ENCODE results near the gene PVALB. TPM values are rescaled to one million over a fixed set of nuclear protein-coding genes. Genes with fewer than 3 reads are reported as not detected.

PVALB gene
- total and polyA plus RNA-seq, 2 of the 4 experiments (the other 2 are of a cell fraction) = not detected

GRCh38 chr22:36795633-36796032 is 21.2 kb downstream of the PVALB start:
- Histone ChIP-seq H3K27me3 (ENCODE audit: control insufficient read depth, insufficient read depth, low read length) (peaks cover 60% of the 10 kb centered on the region), H3K9ac (ENCODE audit: low read depth, low read length) (no peak overlapping the region), H2AK5ac (ENCODE audit: low read depth, low read length) (no peak overlapping the region), H2BK20ac (ENCODE audit: low read depth, low read length) (no peak overlapping the region), H2AFZ (replicated peaks; ENCODE audit: low read length, poor library complexity) (no peak overlapping the region), H4K5ac (ENCODE audit: low read depth, low read length) (no peak overlapping the region), H2AK9ac (replicated peaks; ENCODE audit: low read depth, low read length, poor library complexity) (no peak overlapping the region), H2BK120ac (ENCODE audit: low read depth, low read length) (no peak overlapping the region), H2BK15ac (ENCODE audit: low read depth, low read length) (no peak overlapping the region), H3K9me1 (ENCODE audit: insufficient read depth, low read length) (no peaks in the 10 kb centered on the region), H3K27ac (ENCODE audit: insufficient read depth, low read length) (no peak overlapping the region), H4K91ac (ENCODE audit: insufficient read depth, low read depth, low read length) (no peak overlapping the region), H3K56ac (ENCODE audit: extremely low read depth, insufficient read depth, low read length) (no peak overlapping the region), H3K9me3 (ENCODE audit: control insufficient read depth, insufficient read depth, low read length) (no peaks in the 10 kb centered on the region), H4K8ac (ENCODE audit: low read depth in 2 of 2, low read length in 2 of 2) (no peak overlapping the region), H4K20me1 (ENCODE audit: insufficient read depth, low read length) (no peaks in the 10 kb centered on the region), H3K4ac (ENCODE audit: low read depth, low read length) (no peak overlapping the region), H3K4me3 (ENCODE audit: insufficient read depth, low read depth, low read length) (no peak overlapping the region), H3K14ac (replicated peaks; ENCODE audit: low read depth, low read length) (no peak overlapping the region), H3K36me3 (ENCODE audit: control insufficient read depth, insufficient read depth, low read length) (no peaks in the 10 kb centered on the region), H3K79me1 (ENCODE audit: low read depth in 1 of 2, low read length in 2 of 2) (no peaks in the 10 kb centered on the region), H3K23ac (ENCODE audit: low read depth, low read length) (no peak overlapping the region), H3K4me2 (ENCODE audit: low read depth, low read length) (no peak overlapping the region), H2BK5ac (ENCODE audit: low read depth, low read length, poor library complexity, severe bottlenecking) (no peak overlapping the region), H3K18ac (ENCODE audit: low read depth, low read length) (no peak overlapping the region), H3K4me1 (ENCODE audit: control insufficient read depth, insufficient read depth, low read length) (no peaks in the 10 kb centered on the region)
- ChIA-PET CTCF (interaction anchor here (1.6 kb wide), 1 partner anchor 19 kb away, joined by 3 read pairs; the partner anchor contains the start of gene IFT27), POLR2A (ENCODE audit: unreplicated experiment) (no interaction called here)
- intact Hi-C loops (cut with micrococcal nuclease) = no loop called here
- no TSS peak for BruUV-seq (replicated peaks)
- no peak for DNase-seq
- WGBS, 2 experiments (ENCODE audit: extremely low coverage in 2 of 2, insufficient read length in 1 of 2) = no CpG with 5 or more reads among the region's 7 CpGs
- ATAC-seq (ENCODE audit: low read depth) = no peak
- dilution Hi-C loops (cut with HindIII; ENCODE audit: low sequenced_read_pairs, unreplicated experiment) = no loop called here
- TF ChIP-seq FOS (IDR thresholded peaks at IDR 0.05; ENCODE audit: low read depth, low read length) (no peak), CTCF (conservative IDR thresholded peaks at IDR 0.05; ENCODE audit: low read depth, low read length) (no peak), MAFK (IDR thresholded peaks at IDR 0.05; ENCODE audit: low read depth, low read length) (no peak), RFX5 (IDR thresholded peaks at IDR 0.05; ENCODE audit: low read depth, low read length) (no peak), RAD21 (IDR thresholded peaks at IDR 0.05; ENCODE audit: low read length) (no peak), NFE2L2 (IDR thresholded peaks at IDR 0.05; ENCODE audit: low read depth, low read length) (no peak), SMC3 (IDR thresholded peaks at IDR 0.05; ENCODE audit: low read depth, low read length) (no peak)
- in situ Hi-C loops (cut with MboI; ENCODE audit: low sequenced_read_pairs) = no loop called here
